Vagina (tissue), 2 donors: Measurements from ENCODE around the gene CST6.

ENCODE experiments used
- CTCF ChIP-seq, 3 experiments: fragments of 450-650 bp in 2 of 3; fragments of 200-600 bp in 1 of 3; sonication (generic) in 1 of 3; IDR thresholded peaks; one replicate each; pipeline ENCODE4 v1.5.1; 2017 to 2019; ENCODE audit warnings: antibody characterized with exemption in 3 of 3, mild to moderate bottlenecking in 2 of 3, moderate library complexity in 2 of 3
- POLR2A ChIP-seq, 2 donors: fragments of 450-650 bp; IDR thresholded peaks; one replicate each; pipeline ENCODE4 v1.6.1; 2017; ENCODE audit warnings: antibody characterized with exemption in 2 of 2, mild to moderate bottlenecking in 2 of 2, moderate library complexity in 2 of 2

DNA sequence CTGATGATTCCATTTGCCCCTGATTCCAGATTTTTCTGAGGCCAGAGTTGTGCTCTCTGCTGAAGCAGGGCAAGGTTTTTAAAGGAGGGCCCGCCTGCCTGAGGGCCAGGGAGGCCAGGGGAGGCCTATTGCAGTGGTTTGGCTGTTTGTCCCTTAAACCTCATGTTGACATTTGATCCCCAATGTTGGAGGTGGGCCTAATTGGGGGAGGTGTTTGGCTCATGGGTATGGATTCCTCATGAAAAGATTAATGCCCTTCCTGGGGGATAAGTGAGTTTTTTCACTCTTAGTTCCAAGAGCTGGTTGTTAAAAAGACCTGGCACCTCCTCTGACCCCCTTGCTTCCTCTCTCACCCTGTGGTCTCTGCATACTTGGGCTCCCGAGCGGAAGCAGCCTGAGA, 28.0 kb downstream of the CST6 start:
- TF ChIP-seq CTCF (IDR thresholded peaks at IDR 0.05), result no peak
- TF ChIP-seq POLR2A (IDR thresholded peaks at IDR 0.05), result no peak
